GM18870 (cell line): ENCODE results near the gene KRTAP20-3.

Experiments
- ATAC-seq: cut with Tn5 transposase; IDR thresholded peaks from one replicate; pipeline ENCODE4 v1.9.1; 2021; ENCODE audit warnings: moderate library complexity; ENCODE audit not compliant: unreplicated experiment

KRTAP20-3 gene

GRCh38 chr21:30680586-30680985 lies 37.9 kb downstream of the KRTAP20-3 start:
- ATAC-seq, result no peak

GRCh38 chr21:30684506-30684905 lies 41.8 kb downstream of the KRTAP20-3 start:
- ATAC-seq, result no peak

GRCh38 chr21:30689822-30690221 lies 47.2 kb downstream of the KRTAP20-3 start:
- no peak for ATAC-seq
